Measurements from ENCODE around the gene BUB1B.

The BUB1B gene

DNA sequence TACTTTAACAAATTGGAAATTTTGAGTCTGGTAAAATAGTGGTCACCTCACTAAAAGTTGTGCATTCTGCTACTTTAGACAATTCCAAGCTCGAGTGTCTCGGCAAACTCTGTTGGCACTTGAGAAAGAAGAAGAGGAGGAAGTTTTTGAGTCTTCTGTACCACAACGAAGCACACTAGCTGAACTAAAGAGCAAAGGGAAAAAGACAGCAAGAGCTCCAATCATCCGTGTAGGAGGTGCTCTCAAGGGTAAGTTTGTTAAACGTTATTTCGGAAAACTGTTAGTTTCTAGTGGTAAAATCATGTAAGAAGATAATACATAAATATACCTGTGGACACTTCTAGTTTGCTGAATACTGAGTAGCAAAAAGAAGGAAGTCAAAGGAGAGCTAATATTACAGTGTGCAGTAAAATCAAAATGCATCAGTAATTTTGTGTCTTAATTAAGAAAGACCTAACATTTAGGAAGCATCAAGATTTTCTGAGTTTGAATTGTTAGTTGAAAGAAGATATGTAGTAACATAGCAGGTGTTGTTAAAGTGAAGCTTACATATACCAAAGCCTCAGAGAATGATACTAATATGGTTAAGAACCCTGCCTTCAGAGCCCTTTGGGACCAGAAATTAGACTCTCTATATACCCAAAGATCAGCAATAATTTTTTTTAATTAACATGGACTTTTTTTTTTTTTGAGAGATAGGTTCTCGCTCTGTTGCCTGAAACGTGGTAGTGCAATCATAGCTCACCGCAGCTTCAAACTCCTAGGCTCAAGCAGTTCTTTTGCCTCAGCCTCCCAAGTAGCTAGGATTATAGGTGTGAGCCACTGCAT is 23.0 kb downstream of the BUB1B start:
- DNase-seq, result no peak

DNA sequence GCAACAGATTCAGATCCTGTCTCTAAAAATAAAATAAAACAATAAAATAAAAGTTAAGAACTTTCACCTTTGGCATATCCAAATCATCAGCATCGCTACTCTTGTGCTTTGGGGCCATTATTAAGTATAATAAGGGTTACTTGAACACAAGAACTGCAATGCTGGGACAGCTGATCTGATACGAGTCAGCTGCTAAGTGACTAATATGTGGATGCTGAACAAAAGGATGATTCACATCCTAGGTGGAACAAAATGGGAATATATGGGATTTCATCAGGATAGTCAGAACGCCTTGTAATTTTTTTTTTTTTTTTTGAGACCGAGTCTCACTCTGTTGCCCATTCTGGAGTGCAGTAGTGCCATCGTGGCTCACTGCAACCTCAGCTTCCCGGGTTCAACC is 29.7 kb downstream of the BUB1B start:
- no peak for DNase-seq

DNA sequence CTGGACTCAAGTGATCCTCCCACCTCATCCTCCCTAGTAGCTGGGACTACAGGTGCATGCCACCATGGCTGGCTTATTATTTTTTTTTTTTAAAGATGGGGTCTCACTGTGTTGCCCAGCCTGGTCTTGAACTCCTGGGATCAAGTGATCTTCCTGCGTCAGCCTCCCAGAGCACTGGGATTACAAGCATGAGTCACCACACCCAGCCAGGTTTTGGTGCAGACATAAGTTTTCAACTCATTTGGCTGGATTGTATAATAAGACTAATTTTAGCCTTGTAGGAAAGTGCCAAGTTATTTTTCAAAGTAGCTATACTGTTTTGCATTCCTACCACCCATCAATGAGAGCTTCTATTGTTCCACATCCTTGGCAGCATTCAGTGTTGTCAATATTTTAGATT is 32.1 kb downstream of the BUB1B start:
- DNase-seq, result no peak

DNA sequence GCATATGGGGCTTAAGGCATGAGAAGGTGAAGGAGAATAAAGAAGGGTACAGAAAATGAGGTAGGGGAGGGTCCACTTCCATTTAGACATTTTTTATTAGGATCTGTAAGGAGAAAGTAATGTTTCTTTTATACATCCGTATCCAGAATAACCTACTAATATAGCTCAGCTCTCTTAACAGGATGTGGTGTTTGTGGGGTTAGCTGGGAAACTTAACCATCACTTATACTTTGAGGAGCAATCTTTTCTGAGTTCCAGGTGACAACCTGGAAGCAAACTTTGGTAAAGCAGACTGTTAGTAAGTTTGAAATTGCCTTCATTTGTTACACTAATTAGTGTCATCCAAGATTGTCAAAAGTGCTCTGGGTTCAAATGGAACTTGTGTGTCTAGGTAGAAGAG is 36.6 kb downstream of the BUB1B start:
- DNase-seq, result no peak

DNA sequence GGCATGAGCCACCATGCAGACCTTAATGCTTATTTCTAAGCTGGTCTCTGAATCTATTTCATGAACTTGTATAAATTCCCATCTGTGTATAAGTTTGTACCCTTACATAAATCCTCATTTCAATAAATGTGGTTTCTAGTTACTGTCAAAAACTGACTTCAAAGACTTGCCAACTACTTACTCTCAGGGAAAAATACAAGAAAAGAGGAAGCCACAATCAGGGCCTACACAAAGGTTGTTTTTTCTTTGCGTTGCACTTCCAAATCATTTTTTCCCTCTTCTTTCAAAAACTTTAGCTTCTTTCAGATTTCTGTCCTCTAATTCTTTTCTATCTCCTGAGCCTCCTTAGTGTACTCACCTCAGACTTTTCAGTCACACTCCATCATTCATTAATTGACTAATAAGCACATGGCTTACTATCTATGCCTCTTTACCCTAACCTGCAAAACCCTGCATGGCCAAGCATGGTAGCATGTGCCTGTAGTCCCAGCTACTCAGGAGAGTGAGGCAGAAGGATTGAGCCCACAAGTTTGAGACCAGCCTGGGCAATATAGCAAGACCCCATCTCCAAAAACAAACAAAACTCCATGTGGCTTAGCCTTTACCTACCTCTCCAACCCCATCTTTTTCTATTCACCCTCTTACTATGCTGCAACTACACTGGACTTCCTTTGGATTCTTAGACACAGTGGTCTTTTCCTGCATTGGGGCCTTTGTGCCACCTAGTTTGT is 37.7 kb downstream of the BUB1B start:
- DNase-seq, result no peak

DNA sequence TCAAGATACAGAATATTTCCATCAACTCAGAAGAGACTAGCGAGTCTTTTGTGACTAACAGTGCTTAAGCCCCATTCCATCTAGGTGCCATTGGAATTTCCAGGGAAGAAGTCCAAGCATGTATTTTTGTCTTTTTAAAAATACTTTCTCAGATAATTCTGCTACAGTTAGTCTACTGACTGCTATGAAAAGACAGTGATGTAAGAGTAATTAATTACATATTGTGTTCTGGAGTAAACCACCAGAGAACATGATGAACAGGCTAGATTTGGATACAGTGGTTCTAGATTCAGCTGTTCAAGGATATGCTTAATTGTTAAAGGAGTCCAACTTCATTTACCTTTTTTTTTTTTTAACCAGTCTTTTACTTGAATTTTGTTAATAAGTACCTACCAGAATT is 43.2 kb downstream of the BUB1B start:
- DNase-seq, result no peak

DNA sequence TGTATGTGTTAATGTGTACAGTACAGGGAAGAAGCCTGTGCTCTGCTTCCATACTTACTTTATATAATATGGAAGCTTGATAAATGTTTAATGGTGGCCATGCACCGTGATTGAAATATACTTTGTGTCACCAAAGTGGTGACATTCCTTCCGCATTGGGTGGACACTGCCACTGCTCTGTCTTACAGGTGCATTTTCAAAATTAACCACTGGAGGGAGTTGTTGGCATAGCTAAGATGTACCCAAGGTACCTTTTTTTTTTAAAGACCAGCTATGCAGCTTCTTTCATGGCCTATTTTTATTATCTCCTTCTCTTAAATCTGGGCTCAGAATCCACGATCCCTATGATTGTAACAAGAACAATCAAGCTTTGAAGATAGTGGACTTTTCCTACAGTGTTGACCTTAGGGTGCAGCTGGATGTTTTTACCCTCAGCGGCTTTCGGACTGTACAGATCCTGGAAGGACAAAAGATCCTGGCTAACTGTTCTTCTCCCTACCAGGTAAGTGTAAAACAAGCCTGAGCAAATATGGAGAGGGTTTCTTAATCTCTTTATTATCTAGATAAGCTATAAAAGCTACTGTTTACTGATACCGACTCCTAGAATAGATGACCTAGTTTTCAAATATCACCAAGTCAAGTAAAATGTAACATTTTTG is 56.4 kb downstream of the BUB1B start:
- DNase-seq, result no peak

DNA sequence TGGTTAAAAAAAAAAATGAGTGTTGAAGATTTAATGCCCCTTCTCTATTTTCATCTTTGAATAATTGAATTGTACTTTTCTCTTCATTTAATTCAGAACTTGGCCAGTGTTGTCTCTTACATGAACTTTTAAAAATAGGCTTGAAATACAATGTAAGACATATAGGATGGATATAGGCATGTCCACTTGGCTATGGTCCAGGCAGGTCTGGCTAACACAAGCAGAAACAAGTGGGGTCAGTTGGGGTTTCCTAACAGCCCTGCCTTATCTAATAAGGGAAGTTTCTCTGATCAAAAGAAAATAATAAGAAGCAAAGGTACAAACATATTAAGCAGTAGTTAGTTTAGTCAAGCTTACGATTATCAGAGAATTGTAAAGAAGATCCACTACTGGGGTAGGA is 58.9 kb downstream of the BUB1B start:
- no peak for DNase-seq

DNA sequence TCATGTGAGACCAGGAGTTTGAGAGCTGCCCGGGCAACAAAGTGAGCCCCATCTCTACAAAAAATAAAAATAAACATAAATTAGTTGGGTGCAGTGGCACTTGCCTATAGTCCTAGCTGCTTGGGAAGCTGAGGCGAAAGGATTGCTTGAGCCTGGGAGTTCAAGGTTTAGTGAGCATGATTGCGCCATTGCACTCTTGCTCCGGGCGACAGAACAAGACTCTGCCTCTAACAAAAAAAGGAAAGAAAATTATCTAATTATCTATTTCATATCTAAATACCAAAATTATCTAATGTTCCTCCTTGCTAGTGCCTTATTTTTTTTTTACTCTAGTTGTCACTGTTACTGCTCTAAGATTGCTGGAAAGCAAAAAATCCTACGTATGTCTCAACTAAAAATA is 61.3 kb downstream of the BUB1B start:
- no peak for DNase-seq

DNA sequence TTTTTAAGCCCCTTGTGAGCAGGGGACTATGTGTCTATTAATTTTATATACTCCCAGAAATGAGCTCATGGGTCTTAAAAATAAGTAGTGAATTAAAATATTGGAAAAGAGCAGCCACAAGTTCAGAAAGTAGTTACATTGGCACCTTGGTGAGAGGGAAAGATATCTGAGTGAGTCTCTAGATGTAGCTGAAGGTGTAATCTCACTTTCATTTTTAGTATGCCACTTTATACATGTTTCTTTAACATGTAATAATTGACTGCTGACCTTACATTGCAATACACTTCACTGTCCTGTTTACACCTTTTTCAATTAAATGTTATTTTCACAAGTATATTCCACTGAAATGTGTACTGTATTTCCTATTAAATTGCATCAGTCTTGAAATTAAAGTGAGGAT is 65.9 kb downstream of the BUB1B start:
- DNase-seq, result no peak

DNA sequence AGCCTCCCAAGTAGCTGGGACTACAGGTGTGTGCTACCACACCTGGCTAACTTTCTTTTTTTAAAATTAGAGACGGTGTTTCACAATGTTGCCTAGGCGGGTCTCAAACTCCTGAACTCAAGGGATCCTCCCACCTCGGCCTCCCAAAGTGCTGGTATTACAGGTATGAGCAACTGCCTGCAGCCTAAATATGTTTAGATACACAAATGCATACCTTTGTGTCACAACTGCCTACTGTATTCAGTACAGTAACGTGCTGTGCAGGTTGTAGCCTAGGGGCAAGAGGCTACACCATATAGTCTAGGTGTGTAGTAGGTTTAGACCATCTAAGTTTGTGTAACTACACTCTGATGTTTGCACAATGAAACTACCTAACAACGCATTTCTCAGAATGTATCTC is 68.4 kb downstream of the BUB1B start:
- DNase-seq, result no peak

DNA sequence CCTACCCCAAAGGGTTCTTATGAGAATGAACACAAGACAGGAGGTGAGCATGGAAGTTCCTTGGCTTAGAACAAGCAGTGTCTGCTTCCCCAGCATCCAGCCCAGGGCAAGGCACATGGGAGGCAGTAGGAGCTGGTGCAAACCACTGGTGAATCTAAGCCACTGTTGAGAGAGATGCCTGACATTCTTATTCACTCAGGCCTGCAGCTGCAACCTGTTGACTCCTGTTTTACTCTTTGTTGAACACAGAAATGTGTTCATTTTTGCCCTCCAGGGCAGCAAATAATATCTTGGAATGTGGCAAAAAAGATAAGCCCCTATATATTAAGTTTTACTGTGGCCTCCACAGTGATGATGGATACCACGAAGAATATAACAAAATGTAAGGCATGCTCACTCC is 69.1 kb downstream of the BUB1B start:
- no peak for DNase-seq

DNA sequence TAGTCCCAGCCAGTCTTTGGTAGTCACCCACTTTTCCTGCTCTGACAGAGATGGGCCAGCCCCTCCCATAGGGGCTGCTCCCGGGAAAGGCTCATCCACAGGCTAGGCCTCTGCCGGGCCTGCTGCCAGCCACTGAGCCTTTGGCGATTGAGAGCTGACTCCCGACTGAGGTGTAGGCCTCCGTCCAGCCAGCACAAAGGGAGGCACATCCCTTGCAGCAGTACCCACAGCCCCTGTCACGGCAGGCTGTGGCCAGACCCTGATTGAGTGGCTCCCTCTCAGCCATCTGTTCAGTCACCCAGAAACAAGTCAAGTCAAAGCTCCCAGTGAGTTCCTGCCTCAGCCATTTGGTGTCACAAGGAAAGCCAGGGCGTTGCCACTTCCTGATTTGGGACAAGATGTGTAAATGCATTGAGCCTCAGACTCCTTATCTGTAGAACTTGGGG is 71.8 kb downstream of the BUB1B start:
- DNase-seq, result no peak

DNA sequence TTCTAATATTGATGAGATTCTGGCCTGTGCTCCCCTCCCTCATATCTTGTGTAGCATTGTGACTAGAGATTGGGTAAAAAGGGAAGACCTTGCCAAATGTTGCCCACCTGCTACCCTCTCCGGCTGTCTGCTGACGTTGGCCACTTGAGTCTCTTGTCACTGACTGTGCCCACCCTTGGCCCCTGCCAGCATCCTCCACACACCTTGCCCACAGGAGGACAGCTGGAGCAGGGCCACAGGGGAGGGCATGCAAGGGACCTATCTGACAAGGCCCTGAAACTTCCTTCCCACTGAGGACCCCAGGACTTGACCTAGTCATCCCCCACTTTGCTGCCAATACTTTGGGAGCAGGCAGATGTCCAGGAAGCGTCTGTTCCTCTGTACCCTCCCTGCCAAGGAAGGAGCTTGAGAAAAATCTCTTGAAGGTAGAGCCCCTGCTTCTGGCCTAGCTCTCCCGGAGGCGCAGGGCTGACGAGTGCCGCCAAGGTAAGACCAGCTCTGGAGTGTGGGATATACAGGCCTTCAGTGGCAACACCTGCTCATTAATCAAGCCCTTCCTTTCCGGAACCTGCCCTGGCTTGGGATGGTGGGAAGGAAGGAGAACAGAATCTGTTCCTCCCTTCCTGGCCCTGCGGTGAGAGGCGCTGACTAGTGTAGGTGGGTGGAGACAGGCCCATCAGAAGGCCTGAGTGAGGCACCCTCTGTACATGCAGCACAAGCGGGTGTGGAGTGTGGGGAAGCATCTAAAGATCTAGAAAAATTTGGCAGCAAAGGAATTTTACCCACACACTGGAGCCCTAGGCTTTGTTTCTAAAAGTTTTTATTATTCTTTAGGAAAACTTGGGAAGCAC is 73.1 kb downstream of the BUB1B start:
- no peak for DNase-seq

DNA sequence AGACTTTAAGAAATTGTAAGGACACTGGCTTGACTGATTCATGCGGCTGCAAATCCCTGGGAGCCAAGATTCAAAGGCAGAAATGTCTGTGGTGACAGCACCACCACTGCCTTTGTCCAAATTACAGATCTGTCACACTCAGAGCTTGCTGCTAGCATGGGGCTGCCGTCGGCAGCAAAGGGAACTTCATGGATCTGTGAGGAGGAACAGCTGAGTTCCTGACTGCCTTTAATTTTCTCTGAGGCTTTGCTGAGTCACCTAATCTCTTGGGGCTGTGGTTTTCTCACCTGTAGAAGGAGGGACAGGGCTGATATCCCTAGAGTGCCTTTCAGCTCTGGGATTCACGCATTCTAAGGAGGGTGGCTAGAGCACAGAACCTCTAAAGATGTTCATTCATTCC is 73.9 kb downstream of the BUB1B start:
- no peak for DNase-seq

DNA sequence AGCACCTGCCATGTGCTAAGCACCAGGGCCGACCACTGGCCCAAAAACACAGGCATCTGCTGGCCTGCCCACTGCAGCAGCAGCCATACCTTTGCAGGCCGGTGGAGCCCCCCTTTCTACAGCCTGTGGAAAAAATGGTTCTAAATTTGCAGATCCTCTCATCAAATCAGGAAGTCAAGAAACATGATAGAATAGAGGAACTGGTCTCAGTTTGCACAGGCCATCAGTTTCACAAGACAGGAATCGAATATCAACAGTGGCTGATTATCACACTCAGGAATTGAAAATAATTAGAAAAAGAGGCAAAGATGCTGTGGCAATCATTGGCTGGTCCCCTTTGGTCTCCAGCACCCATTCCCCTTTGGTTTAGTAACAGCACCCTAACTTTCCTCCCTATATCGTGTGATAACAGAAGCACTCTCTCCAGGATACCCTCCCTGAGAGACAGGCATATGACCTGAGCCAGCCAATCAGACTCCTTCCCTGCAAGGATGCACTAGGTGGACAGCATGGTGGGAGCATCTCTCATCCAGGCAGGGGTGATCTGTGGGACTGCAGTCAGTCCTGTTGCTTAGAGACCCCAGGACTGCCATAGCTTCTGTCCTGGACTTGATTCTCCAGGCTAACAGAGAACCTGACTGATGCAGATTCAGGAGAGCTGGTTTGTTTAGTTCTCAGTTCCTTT is 74.5 kb downstream of the BUB1B start:
- no peak for DNase-seq

DNA sequence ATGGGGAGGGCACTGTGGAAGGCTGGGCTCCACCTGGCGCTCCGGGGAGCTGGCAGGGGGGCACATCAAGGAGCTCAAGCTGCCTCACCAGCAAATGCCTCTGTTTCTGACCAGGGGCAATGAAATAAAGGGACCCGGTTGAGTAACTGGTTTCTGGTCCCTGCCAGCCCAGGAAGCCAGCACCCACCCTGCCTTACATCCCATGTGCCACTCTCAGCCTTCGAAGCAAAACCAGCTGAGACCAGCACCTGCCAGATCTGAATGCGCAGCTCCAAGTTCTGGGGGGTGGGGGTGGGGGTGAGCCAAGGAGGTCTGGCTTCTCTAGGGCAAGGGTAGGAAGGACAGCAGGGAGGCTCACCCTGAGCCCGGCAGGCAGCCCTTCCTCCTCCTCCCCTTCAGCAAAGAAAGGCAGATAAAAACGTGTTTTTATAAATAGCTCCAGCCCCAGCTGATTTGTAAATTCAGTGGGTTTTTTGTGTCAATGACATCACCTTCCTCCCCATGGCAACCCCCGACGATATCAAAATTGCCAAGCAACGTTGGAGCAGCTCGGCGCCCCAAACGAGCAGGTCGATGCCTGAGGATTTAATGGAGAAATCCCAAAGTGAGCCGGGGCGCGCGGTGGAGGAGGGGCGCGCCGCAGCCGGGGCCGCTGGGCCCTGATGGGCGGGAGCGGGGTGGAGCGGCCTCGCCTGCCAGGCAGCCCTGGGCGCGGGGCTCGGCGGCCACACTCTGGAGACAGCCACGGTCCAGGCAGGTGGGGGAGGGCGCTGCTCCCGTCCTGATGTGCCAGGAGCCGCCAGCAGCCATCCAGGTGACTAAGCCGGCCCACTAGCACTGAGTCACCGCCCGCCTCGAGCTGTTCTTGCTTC is 77.9 kb downstream of the BUB1B start, which contains the start of gene PAK6:
PAK6 (plus strand) TSS at position 532 of the 872 bp plus-strand sequence. CDS start 25,723 bp downstream, outside the sequence.
- peak; percentile 9 for DNase-seq

DNA sequence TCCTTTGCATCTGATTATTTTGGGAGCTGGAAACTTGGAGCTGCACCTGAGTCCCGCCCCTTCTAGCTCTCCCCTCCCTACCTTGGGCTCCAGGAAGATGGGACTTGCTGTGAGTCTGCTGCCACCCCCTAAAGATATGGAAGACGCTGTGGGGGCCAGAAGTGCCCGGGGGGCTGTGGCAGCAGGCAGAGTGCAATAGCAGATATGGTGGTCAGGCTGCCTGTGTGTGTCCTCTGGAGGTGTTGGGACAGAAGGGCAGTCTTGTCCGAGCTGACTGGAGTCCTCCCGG is 78.5 kb downstream of the BUB1B start:
- DNase-seq, result no peak

DNA sequence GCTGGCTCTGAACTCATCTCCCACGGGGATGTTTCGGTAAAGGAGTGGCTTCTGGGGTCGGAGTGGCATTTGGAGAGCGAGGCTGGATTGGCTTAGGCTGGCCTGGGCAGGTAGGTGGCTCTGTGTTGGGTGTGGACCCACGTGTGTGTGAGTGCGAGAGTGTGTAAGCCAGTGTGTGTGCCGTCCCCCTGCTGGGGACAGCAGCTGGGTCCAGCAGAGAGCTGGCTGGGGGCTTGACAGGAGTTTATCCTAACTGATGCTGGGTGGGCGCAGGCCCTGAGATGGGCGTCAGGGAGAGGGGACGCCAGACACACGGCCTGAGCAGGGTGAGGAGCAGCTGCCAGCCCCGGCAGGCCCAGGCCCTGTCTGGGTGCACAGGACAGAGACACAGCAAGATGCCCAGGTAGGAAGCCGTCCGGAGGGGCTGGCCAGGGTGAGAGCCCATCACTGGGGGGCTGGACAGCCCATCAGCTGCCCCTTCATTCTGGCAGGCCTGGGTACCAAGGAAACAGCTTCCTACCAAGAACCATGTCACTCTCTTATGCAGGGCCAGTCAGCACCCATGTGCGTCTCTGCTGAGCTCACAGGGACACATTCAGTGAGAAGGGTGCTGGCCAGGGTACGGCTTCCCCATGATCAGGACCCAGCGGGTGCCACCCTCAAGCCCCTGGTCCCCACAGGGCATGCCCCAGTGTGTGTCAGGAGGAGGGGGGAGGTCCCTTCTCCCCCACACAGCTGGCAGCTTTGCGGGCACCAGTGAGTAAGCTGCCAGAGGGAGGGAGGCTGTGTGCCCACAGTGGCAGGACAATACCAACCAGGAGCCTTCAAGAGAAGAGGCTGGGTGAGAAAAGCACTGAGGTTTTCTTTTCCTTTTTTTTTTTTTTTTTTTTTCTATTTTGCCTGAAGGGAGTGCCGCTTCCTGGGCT is 79.1 kb downstream of the BUB1B start:
- DNase-seq, result no peak

DNA sequence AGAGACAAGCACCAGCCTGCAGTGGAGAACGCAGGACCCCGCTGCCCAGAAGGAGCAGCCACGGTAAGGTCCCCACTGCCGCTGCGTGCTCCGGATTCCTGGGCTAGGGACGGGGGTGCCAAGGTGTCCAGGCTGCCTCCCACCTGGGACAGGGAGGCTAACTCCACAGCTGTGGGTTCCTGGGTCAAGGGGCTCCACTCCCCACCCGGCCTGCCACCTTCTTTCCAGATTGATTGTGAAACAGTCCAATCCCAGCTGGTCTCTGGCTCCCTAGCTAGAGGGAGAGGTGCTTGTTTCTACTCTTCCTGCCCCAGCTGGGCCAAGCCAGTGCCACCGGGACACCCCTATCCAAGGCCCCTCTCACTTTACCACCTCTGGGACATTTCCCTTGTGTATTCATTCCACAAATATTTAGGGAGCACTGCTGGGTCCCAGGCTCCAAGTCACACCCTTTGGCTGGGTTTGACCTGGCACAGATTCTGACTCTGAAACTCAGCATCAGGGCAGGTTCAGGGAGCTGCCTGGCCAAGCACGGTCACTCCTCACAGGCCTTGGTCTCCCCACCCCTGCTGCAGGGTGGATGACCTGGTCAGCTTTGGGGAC is 79.9 kb downstream of the BUB1B start:
- DNase-seq, result no peak
